ENCODE data around the gene PRKD3.

- TF ChIP-seq EZH2phosphoT487 (conservative IDR thresholded peaks at IDR 0.05; ENCODE audit: low read length) (no peak), CTCF (IDR thresholded peaks at IDR 0.05; ENCODE audit: insufficient read depth, low read length, poor library complexity, severe bottlenecking) (no peak)
Measured at GRCh38 chr2:37358466-37358865, 33.8 kb upstream of the PRKD3 start.

Data from SU-DHL-6 (cell line).